Panc1 (cell line): Measurements from ENCODE around the gene TXNDC11.

Experiments
- CTCF ChIP-seq: fragments of 450-650 bp; IDR thresholded peaks from 2 replicates; pipeline ENCODE4 v1.5.1; 2017; ENCODE audit warnings: mild to moderate bottlenecking
- POLR2AphosphoS5 ChIP-seq: IDR thresholded peaks from 2 replicates; pipeline ENCODE4 v1.6.1; 2012; ENCODE audit warnings: mild to moderate bottlenecking, low read depth, low read length, moderate library complexity
- SIN3A ChIP-seq: IDR thresholded peaks from 2 replicates; pipeline ENCODE4 v1.6.1; 2012; ENCODE audit warnings: low read depth, mild to moderate bottlenecking, low read length, moderate library complexity, borderline replicate concordance; ENCODE audit not compliant: insufficient read depth

- TF ChIP-seq CTCF (no peak), SIN3A (no peak), POLR2AphosphoS5 (no peak)
Measured at GRCh38 chr16:11738742-11739544, 3.7 kb downstream of the TXNDC11 start.
